NK-92 treated with Interleukin-12 subunit alpha and Interleukin-12 subunit beta, amount 100 ng/mL, for 24 hours (cell line): ENCODE measurements around the gene FURIN.
"Not testable (repeated sequence)": the region's sequence is repeated elsewhere in the genome, so short reads cannot be mapped to it uniquely, and the experiment has no call there.

ENCODE experiments used
- DNase-seq: peaks from one replicate; lab custom pipeline; 2025; lab: John Stamatoyannopoulos, UW

The FURIN gene

DNA sequence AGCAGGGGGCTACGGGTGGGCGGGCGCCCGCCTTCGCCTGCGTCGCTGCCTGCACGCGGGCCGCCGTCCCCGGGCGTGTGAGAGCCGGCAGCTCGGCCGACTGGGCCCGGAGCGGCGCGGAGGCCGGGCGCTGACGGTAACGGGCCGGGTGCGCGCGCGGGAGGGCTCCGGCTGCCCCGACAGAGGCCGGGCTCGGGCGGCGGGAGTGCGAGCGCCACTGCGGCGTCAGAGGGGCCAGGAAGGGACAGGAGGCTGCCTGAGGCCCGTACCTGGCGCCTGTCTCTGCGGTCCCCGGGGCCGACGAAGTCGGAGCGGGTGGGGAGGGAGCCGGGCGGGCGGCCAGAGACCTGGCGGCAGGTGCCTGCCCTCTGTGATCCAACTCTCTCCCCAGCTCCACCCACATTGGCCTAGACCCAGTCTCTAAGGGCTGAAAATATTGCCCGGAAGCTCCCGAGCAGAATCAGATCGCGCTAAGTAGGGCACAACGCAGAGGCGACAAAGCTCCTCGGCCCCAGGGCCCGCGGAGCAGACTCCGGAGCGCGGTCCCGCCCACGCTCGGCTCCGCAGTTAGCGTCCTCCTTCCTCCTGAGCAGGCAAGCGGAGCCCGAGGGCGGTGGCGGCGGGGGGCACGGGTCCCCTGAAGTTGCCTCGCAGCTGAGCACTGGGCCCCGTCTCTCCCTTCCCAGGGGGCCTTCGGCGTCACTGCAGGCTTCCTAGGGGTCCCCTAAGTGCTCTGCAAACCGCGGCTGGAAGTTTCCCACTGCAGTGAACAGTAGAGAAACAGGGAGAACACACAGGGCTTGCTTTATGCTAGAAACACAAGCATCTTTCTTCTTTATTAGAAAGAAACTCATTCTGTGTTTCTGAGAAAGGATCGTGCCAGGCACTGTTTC, 34.7 kb downstream of the FURIN start, which contains the start of gene MAN2A2:
Gene MAN2A2, plus strand, starts transcription at position 463 of the 893 bp plus-strand sequence. CDS start 906 bp downstream, outside the sequence.
- no peak for DNase-seq

GRCh38 chr15:90903733-90904536, 35.5 kb downstream of the FURIN start:
- no peak for DNase-seq

DNA sequence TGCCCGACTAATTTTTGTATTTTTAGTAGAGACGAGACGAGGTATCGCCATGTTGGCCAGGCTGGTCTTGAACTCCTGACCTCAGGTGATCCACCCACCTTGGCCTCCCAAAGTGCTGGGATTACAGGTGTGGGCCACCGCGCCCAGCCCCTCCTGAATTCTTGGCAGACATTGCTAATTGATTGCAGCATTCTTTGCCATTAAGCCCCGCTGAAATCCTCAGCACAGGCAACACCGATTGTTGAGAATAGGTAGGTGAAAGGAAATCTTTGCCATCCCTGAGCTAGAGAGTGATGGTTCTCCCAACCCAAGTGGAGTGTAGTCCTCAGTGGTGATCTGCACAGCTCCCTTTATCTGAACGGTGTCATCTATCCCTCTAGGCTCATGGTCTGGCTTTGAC, 36.4 kb downstream of the FURIN start:
- no peak for DNase-seq

- DNase-seq = no peak
These were observed 37.2 kb downstream of the FURIN start for GRCh38 chr15:90905306-90906180.

DNA sequence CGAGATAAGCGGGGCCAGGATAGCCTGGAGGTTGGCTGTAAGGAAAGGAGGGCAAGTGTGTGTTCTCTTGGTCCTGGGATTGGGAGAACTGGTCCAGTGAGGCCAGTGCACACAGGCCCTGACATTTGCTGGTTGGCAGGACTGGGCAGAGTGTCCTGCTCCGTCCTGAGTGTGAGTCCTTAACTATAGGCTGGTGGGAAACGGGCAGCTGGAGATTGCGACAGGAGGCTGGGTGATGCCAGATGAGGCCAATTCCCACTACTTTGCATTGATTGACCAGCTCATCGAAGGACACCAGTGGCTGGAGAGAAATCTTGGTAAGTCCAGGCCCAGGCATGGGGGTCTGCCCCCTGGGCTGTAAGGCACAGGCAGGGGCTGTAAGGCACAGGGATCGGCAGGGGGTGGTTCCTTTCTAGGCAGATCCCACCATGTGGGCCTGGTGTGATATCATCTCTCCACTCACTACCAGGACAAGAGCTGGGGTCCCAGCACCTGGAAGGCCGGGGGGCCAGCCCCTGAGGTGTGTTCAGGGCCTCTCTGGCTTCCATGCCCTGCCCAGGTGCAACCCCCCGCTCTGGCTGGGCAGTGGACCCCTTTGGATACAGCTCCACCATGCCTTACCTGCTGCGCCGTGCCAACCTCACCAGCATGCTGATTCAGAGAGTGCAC, 37.9 kb downstream of the FURIN start:
- DNase-seq = no peak

DNA sequence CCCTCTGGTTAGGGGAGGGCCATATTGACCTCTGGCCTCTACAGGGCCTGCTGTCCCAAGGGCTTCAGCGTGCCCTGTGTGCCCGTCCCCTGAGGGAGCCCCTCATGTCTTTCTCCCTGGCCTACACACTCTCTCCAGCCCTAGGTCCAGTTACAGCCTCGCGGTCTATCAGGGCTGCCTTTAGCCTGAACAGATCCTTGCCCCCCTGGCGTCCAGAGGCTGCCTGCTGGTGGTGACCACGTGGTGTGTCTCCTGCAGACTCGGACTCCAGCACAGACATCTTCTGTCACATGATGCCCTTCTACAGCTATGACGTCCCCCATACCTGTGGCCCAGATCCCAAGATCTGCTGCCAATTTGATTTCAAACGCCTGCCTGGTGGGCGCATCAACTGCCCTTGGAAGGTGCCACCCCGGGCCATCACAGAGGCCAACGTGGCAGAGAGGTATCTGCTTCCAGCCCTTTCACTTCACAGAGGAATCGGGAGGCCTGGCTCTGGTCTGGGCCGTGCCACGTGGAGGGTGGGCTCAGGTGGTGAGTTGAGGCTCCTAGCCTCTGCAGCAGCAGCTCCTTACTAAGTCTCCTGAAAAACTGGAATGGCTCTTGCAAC, 38.8 kb downstream of the FURIN start:
- no peak for DNase-seq

DNA sequence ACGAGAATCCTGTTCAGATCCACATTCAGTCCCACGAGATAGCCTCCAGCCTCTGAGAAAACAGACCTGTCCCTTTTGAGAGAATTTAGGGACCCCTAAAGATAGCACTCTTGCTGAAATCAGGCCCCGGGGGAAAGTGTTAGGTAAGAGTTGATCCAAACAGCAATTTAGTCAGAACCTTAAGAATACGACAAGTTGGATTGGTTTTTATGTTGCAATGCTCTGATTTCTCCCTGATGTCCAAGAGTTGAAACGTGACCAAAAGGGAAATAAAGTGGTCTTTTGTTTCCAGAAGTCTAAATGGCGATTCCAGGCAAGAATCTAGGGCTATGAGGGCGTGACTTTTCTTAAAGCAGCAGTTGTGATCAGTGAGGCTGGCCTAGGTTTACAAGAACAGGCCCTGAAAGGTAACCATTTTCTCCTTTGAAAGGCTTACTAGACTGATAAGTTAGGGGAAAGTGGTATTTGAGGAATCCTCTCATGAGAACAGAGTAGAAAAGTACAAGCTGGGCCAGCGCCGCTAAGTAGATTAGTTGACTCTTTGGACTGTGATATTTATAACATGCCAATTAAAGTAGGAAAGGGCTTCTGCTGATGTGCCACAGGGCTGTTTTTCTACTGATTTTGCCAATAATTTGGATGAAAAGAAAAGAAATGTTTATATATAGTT, 39.6 kb downstream of the FURIN start:
- no peak for DNase-seq

GRCh38 chr15:90909449-90909848, 41.1 kb downstream of the FURIN start:
- not testable (repeated sequence) for DNase-seq

DNA sequence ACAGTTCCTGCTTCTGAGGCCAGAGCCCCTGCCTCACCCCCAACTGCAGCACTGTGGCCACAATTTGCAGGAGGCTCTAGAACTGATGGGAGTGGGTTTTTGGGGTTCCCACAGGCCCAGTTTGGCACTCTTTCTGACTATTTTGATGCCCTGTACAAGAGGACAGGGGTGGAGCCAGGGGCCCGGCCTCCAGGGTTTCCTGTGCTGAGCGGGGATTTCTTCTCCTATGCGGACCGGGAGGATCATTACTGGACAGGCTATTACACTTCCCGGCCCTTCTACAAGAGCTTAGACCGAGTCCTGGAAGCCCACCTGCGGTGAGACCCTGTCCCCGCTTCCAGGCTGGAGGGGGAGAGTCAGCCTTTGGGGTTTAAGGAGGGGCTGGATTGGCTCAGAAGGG, 41.6 kb downstream of the FURIN start:
- no peak for DNase-seq

GRCh38 chr15:90910441-90911301, 42.3 kb downstream of the FURIN start:
- DNase-seq = no peak

- no peak for DNase-seq
These were observed 42.9 kb downstream of the FURIN start for GRCh38 chr15:90911302-90911623.

DNA sequence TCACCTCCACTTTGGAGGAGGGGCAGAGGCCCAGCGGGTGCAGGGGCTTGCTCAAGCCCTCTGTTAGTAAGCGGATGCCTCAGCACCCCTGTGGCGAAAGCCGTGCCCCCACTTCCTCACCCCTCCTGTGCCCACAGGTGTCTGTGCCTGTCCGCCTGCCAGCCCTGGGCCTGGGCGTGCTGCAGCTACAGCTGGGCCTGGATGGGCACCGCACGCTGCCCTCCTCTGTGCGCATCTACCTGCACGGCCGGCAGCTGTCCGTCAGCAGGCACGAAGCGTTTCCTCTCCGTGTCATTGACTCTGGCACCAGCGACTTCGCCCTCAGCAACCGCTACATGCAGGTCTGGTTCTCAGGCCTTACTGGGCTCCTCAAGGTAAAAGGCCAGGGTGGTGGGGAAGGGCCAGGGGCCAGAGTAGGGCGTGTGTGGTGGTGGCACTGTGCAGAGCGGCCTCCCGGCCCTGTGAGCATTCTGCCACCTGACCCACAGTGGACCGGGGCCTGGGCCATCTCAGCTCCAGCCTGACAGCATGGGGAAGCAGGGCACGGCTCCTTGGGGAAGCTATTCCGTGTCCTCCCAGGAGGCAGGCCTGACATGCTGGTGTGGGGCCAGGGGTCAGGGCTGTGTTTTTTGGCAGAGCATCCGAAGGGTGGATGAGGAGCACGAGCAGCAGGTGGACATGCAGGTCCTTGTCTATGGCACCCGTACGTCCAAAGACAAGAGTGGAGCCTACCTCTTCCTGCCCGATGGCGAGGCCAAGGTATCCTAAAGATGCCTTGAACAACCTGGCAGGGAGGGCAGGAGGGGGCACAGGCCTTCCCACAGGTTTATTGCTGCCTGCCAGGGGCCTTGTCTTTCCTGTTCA, 43.8 kb downstream of the FURIN start:
- no peak for DNase-seq

GRCh38 chr15:90912770-90913075, 44.3 kb downstream of the FURIN start:
- DNase-seq = no peak

GRCh38 chr15:90913398-90913944, 45.1 kb downstream of the FURIN start:
- no peak for DNase-seq

DNA sequence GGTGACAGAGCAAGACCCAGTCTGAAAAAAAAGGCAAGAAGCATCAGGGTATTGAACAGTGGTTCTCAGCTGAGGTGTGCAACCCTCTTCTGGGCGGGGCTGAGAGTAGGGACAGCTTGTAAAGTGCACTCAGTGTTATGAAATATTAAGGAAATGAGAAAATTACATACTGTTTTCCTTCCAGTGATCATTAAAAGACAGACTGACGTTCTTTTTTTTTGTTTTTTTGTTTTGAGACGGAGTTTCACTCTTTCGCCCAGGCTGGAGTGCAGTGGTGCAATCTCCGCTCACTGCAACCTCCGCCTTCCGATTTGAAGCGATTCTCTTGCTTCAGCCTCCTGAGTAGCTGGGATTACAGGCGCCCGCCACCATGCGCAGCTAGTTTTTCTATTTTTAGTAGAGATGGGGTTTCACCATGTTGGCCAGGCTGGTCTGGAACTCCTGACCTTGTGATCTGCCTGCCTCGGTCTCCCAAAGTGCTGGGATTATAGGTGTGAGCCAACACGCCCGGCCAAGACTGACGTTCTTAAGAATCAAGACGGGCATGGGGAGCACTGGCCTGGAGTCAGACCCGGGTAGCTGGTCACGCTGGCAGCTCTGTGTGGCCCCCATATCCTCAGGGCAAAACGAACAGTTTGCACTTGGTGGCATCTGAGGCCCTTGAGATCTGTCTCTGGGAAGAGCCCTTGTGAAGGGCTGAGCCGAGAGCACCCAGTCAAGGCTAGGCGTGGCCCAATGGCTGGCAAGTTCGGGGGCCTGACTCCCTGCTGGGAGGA, 46.1 kb downstream of the FURIN start:
- no peak for DNase-seq

- DNase-seq = no peak
These were observed 46.9 kb downstream of the FURIN start for GRCh38 chr15:90915216-90915807.

DNA sequence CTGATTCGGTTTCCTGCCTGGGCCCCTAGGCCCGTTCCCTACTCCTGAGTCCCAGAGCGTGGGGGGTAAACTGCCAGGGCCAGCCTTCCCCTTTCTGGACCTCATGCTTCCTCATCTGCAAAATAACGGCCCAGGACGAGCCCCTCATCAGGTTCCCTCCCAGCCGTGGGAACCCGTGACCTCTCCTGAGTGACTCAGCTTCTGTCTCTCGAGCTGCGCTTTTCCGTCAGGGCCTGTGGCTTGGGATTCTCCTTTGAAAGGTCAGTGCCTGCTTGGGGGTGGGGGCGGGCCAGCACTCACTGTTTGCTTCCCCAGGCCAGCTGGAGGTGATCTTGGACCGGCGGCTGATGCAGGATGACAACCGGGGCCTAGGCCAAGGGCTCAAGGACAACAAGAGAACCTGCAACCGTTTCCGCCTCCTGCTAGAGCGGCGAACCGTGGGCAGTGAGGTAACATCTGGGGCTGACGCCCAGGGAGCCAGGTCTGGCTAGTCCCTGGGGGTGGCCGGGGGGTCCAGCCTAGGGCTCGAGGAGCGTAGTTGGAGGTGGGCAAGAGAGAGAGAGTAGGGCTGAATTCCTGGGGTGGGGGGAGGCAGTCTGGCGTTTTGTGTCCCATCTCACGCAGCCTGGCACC, 47.5 kb downstream of the FURIN start:
- no peak for DNase-seq
